NCI-H2227 treated with DMSO at 0.1 percent for 48 hours (cell line): ENCODE results near the gene CUL3.
"Not testable (repeated sequence)": the region's sequence is repeated elsewhere in the genome, so short reads cannot be mapped to it uniquely, and the experiment has no call there.

Experiments used
- DNase-seq: peaks from one replicate; lab custom pipeline; 2025; lab: John Stamatoyannopoulos, UW

CUL3 gene

DNA sequence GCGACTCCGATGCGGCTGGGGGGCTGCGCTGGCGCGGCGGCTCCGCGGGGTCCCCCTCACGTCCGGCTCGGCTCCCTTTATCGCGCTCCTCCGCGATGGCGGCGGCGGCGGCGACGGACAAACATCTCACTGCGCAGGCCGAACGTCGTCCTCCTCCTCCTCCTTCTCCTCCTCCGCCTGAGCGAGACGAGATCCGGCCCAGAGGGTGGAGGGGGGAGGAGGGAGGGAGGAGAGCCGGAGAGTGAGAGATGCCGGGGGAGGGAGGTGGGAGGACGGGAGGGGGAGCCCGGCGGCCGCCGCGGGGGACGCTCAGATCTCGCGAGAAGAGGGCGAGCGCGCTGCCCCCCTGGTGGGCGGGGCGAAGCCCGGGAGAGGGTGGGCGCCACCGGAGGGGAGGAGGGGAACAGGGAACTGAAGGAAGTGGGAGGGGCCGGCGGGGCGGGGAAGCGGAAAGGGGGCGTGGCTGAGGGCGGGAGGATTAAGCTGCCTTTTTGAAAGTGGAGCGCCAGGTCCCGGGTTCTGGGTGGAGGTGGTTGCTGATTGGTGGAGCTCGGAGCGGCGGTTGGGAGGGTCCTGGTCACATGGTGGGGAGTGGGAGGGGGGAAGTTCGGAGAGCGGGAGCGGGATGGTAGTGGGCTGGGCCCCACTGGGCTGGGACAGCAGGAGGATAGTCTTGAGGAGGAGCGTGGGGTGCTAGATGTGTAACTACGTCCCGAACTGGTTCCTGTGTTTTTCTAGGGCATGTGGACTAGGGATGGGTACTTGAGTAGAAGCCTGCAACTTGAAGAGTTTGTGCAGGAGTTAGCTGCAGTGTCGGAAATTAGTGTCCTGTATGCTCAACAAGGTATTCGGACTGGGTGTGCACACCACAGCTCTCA is at the start of gene CUL3:
TSS of gene CUL3 (minus strand) at position 153 of the 878 bp plus-strand sequence. CDS start 354 bp downstream, outside the sequence.
- peak; percentile 98 for DNase-seq

DNA sequence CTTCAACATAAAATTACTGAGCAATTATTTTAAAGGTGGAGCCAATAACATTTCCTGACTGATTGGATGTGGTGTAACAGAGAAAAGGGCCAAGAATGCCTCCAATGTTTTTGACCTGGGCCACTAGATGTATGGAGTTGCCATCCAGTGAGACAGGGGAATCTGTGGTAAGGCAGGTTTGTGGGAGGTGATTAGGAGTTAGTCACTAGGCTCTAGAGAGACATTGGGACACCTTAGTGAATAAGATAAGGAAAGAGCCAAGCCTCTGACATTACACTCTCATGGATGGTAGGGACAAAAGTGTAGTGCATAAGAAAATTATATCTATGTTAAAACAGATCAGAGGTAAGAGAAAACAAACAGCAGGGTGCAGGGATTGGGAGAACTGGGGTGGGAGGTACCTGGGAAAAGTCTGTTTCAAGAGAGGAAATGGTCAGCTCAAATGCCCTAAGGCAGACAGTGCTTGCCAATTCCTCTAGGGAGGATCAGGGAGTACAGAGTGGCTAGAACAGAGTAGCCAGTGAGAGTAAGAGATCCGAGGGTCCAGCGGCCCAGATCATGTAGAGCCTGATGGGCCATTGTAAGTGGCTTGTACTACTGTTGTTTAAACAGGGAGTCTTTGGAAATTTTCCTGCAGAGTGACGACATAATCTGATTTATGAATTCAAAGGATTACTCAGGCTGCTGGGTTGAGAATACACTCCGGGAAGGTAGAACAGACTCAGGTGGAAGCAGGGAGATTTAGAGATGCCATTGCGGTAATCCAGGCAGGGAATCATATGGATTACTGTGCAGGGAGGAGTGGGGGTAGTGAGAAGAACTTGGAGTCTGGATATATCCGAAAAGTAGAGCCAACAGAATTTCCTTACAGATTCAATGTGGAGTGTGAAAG is 45.7 kb upstream of the CUL3 start:
- DNase-seq: no peak

DNA sequence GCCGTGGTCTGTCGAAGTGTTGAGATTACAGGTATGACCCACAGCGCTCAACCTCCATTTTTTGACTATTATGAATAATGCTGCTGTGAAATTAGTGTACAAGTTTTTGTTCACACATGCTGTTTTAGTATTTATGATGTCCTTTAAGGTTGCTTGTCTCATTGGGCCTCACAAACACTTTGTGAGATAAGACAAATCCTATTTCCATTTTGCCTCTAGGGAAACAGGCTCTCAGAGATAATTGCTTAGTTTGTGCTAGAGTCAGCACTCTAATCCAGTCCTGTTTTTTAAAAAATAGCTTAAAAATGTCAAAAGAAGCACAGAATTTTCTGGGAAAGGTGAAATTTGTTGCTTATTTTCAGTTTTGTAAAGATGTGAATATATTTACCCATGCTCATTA is 43.3 kb upstream of the CUL3 start:
- DNase-seq: no peak

DNA sequence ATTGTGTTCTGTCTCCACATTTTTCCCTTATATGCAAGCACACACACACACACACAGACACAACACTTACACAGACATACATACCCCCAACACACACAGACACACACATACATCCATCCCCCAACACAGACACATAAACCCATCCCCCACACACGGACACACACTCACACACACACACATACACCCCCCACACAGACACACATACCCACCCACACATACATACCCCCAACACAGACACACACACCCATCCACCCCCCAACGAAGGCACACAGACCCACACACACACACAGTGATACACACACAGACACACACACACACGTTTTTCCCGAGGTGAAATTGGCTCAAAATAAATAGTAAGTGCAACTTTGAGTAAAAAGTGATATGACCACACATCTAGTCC is 41.6 kb upstream of the CUL3 start:
- DNase-seq: no peak

DNA sequence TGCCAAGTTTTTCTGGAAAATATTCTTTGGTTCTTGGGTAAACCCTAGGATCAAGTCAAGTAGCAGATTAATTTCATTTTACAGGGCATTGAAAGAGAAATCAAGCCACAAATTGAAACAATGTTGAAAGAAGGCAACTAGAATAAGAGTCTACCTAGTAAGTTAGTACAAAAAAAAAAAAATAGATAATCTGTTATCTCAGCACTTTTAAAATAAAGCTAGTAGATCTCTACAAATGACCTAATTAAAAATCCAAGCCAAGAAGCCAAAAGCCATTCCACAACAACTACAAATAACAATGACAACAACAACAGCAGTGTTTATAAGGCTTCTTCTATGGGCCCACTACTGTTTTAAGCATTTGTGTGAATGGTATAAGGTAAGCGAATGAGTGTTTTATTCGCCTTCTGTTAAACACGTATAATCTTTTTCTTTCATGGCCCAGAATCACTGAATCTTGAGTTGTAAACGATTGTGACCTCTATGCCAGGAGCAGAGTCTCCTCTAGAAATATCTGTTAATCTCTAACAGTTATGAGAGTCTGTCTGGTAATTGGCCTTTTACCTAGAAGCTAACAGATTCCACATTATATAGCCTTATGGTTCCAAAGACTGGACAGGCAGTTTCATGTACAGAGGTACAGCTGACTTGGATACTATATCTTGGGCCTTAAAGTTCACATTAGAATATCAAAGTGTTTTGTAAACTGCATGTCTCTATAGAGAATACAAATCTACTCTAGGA is 28.6 kb upstream of the CUL3 start:
- no peak for DNase-seq

DNA sequence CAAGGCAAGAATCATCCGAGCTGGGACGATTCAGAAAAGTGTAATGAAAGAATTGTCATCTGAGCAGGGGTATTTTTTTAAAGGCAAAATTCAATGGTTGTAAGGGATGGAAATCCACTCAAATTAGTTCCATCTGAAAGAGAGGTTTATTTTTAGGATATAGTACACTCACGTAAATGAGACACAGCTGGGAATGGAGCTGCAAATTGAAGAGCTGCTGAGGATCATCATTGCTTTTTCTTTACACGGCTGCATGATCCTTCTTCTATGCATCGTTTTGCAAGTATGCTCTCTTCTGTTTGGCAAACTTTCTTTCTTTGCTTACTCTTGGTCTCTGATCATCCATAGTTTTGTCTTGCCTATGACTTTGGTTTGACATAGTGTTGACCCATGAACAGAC is 27.4 kb upstream of the CUL3 start:
- no peak for DNase-seq

DNA sequence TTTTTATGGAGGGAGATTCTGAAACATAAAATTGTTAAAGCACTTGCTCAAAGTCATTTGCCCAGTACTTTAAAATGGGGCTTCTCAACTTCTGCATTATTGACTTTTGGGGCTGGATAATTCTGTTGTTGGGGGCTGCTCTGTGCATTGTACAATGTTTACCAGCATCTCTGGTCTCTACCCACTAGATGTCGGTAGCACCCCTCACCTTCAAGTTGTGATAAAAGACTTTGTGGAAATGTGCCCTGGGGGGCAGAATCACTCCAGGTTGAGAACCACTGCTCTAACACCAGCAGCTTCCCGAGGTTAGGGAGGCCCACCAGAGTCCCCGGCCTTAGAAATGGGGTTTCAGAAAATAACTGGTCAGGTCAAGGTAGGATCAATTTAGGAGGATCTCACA is 26.8 kb upstream of the CUL3 start:
- no peak for DNase-seq

DNA sequence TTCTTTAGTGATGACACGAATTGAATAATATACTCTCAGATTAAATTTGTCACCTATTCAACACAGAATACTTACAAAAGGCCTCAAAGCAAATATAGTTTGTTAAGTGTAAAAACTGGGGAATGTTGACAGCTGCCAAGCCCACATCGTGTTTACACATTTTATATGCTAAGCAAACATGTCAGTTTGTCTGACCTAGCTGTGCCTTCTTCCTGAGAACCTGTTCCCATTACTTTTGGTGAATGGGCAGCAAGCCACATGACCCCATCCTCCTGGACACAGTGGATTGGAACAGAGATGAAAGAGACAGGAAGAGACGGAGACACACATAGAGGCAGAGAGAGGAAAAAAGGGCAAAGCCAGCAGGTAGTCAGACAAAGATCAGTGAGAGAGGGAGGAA is 22.9 kb upstream of the CUL3 start:
- DNase-seq: no peak

DNA sequence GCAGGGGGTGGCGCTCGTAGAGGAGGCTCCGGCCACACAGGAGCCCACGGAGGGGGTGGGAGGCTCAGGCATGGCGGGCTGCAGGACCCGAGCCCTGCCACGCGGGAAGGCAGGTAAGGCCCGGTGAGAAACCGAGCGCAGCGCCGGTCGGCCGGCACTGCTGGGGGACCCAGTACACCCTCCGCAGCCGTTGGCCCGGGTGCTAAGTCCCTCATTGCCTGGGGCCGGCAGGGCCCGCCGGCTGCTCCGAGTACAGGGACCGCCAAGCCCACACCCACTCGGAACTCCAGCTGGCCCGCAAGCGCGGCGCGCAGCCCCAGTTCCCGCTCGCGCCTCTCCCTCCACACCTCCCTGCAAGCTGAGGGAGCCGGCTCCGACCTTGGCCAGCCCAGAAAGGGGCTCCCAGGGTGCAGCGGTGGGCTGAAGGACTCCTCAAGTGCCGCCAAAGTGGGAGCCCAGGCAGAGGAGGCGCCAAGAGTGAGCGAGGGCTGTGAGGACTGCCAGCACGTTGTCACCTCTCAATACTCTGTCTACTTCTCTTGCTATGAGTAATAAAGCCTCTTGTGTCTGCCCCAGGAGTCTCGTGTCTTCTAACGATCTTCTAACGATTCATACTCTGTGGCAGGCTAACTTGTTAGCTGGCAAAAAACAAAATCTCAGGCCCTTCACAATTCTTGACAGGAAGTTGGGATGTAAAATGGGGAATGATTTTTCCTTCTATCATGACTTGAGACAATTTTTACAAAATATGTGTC is 18.8 kb upstream of the CUL3 start:
- not testable (repeated sequence) for DNase-seq

DNA sequence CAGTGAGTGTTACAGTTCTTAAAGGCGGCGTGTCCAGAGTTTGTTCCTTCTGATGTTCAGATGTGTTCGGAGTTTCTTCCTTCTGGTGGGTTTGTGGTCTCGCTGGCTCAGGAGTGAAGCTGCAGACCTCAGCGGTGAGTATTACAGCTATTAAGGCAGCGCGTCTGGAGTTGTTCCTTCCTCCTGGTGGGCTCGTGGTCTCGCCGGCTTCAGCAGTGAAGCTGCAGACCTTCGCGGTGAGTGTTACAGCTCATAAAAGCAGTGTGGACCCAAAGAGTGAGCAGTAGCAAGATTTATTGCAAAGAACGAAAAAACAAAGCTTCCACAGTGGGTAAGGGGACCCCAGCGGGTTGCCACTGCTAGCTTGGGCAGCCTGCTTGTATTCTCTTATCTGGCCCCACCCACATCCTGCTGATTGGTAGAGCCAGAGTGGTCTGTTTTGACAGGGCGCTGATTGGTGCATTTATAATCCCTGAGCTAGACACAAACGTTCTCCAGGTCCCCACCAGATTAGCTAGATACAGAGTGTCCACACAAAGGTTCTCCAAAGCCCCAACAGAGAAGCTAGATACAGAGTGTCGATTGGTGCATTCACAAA is 17.7 kb upstream of the CUL3 start:
- not testable (repeated sequence) for DNase-seq

DNA sequence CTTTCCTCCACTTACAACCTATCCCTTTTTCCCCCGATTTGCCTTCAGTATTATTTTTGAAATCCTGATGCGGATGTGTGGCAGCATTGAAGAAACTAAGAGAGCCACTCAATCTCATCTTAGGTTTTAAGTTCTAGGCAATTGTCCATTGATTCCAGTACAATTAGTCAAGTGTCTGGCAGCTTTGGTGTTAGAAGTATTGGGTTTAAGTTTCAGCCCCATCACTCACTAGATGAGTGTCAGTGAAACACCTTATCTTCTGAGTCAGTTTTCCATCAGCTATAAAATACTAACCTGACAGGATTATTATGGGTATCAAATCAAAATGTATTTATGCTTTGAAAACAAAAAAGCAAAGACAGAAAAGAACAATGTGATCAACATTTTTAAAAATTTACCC is 16.8 kb upstream of the CUL3 start:
- no peak for DNase-seq

DNA sequence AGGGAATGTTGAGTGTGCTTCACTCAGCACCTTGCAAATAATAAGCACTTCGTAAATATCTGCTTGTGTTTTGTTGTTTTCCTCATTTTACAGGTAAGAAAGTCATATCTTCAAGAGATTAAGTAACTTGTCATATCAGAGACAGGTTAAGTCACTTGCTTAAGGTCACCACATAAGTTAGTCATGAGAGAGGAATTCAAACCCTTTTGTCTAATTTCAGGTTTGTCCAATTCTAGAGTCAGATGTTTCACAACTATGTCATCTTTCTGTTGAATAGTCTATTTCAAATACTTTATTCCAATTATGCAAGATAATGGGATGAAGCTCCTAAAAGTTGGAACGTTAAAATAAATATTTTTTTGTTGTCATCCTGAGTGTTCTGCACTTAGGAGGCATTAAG is 13.5 kb upstream of the CUL3 start:
- no peak for DNase-seq

DNA sequence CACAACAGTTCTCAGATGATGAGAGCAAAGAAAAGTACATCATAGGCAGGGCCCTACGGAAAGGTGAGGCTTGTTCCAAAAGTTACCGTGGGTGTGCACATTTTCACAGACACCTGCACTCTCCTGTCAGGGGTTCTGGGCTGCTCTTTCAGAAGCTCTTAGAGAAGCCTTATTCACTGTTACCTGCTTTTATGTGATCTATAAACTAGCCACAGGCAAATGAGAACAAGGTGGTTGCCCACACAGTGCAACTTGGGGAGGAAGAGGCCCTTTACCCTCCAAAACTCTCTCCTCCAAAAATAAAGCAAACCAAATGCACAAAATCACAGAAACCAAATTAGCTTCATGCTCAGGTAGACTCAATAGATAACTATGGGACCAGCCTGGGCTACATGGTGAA is 11.1 kb upstream of the CUL3 start:
- DNase-seq: no peak

DNA sequence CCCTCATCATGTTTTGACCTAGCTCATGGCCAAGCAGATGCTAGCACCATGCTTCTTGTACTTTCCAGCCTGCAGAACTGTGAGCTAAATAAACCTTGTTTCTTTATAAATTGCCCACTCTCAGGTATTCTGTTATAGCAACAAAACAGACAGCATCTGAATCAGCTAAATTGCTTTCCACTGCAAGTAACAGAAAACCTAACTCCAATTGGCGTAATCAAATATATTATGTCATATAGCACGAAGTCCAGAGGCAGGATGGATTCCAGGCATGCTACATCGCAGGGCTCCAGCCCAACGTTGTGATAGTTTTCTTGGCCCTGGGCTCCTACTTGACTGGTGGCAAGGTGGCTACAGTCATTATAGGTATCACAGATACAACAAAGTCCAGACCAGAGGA is 10.4 kb upstream of the CUL3 start:
- no peak for DNase-seq

DNA sequence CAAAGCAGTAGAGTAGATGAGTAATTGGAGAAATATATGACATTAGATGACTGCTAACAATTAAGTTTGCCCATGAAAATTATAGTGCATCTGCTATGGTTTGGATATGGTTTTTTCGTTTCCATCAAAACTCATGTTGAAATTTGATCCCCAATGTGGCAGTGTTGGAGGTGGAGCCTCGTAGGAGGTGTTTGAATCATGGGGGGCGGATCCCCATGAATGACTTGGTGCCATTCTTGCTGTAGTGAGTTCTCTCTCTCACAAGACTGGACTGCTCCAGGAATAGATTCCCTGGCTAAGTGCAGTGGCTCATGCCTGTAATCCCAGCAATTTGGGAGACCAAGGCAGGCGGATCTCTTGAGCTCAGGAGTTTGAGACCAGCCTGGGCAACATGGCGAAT is 9.7 kb upstream of the CUL3 start:
- DNase-seq: no peak

DNA sequence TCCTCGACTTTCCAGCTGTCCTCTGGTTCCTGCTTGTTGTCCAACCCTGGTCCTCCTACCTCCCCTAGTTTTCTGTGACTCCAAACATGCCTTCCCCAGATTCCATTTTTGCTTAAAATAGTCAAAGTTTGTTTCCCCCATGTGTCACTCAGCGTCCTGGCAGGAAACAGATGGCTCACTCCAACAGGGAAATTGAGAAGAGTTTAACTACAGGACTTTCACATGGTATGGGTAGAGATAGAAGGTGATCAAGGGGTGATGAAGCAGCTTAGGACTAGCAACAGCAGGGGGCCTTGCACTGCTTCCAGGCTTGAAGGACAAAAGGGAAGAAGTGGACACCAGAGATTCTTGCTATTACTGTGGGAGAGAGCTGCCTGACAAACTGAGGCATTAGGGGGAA is 6.1 kb upstream of the CUL3 start:
- no peak for DNase-seq

DNA sequence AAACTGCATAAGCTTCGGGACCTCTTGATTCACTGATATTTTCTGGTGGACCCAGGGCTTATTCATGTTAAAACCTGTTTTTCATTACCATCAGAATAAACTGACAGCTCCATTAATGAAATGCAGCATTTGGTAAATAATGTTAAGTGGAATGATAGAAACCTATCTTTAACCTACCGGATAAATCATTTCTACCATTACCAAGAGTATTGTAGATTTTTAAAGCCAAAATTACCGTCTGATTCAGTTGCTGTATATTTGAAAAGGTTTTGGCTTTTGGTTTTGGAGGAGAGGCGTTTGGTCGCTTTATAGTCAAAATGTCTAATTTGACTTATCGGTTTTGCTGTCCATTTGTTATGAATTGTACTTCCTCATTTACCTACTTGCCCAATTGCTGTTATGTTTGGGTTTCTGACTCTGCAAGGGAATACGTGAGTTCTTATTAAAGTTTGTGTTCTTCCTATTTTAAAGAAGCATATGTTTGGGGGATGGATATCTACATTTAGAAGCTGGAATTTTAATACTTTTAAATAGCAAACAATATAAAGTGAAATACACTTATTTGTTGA is 1.0 kb upstream of the CUL3 start:
- DNase-seq: no peak

DNA sequence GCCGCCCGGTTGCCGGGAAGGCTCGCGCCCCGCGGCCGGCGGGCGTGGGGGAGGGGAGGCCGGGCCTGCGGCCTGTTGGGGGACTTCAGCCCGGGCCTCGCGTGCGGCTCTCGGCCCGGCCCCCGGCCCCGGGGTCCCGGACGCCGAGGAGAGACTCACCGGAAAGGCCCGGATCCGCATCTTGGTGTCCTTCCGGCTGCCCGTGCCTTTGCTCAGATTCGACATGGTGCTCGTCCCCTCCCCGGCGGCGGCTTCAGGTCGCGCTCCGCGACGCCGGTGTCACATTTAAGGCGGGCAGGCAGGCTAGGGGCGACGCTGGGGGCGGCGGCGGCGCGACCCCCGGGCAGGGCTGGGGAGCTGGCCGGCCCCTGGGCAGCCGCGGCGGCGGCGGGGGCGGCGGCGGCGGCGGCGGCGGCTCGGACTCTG is 365 bp downstream of the CUL3 start:
- DNase-seq: no peak

DNA sequence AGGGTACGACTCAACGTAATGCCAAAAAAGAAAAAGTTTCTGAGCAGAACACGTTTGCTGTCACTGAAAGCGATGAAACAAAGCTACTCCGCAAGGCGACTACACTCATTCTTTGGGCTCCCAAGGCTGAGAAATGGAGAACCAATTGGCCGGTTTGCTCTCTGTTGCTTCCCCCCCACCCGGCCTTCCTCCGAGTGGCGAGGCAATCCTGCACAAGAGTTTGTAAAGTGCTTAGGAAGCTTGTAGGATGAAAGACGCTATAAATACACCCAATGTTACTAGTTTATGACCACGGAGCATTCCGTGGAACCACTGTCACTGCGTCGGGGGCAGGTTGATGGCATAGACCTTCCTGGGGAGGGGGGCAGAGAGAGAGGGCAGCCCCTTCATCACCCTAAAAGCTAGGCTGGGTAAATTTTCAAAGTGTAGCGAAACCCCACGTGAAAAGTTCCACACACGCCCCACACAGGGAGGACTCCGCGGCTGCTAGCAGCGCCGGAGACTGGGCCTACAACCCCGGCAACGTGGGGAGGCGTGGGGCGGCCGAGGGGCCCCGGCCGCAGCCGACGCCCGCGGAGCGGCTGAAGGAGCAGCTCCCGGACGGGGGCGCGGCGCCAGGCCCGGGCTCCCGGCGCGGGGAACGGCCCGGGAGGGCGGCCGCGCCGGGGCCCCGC is 915 bp downstream of the CUL3 start:
- DNase-seq: peak; percentile 32

DNA sequence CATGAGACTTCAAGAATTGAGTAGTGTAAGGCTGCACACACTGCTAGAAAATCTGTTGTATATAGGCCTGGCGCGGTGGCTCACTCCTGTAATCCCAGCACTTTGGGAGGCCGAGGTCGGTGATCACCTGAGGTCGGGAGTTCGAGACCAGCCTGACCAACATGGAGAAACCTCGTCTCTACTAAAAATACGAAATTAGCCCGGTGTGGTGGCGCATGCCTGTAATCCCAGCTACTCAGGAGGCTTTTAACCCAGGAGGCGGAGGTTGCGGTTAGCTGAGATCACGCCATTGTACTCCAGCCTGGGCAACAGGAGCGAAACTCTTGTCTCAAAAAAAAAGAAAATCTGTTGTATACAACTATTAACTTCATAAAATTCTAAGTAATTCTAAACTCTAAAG is 2.1 kb downstream of the CUL3 start:
- not testable (repeated sequence) for DNase-seq
